Liver (tissue), 4 donors: ENCODE results near the gene OR2A7. TPM values are rescaled to one million over a fixed set of nuclear protein-coding genes. Genes with fewer than 3 reads are reported as not detected.

Source experiments
- polyA plus RNA-seq, 2 donors: library from polyadenylated mRNA; stranded (reverse) in 1 of 2; unstranded in 1 of 2; fragments of 200-250 nt in 1 of 2; fragments of >200 nt in 1 of 2; fragmentation: Nextera tagmentation in 1 of 2; extraction: Ambion mirVana in 1 of 2; gene quantifications; one replicate each; pipeline versions ENCODE4 v1.2.1 to v1.2.3, GENCODE V29; 2013 to 2015
- total RNA-seq, 2 donors: library from RNA; depleted of rRNA; stranded (reverse); fragments of >200 nt; gene quantifications; one replicate each; pipeline ENCODE4 v1.2.3, GENCODE V29; 2014
- donor health status: healthy.
- donor health status: healthy.
- donor health status: healthy.

OR2A7 gene
- total and polyA plus RNA-seq, 4 donors = 1.1 to 1.6 (median 1.5) TPM

Other genes with a start within 250 kb of the OR2A7 start
- under 1 TPM in 1 of 2 donors, not detected in 1; 0.28 TPM for gene OR2A5, start 215.8 kb downstream of the OR2A7 start, total RNA-seq
- gene OR2A5, start 215.8 kb downstream of the OR2A7 start, polyA plus RNA-seq = not detected
- not detected for gene OR2A25, start 195.0 kb downstream of the OR2A7 start, total RNA-seq
- not detected for gene OR2A25, start 195.0 kb downstream of the OR2A7 start, polyA plus RNA-seq
- not detected for gene OR2A12, start 178.5 kb downstream of the OR2A7 start, total RNA-seq
- not detected for gene OR2A12, start 178.5 kb downstream of the OR2A7 start, polyA plus RNA-seq
- gene OR2A2, start 155.2 kb downstream of the OR2A7 start, total RNA-seq = not detected
- gene OR2A2, start 155.2 kb downstream of the OR2A7 start, polyA plus RNA-seq = not detected
- not detected for gene OR2A14, start 141.6 kb downstream of the OR2A7 start, total RNA-seq
- not detected for gene OR2A14, start 141.6 kb downstream of the OR2A7 start, polyA plus RNA-seq
- gene CTAGE4, start 81.3 kb downstream of the OR2A7 start, total RNA-seq = 1 to 10 TPM; 1.4 to 1.7 TPM
- gene CTAGE4, start 81.3 kb downstream of the OR2A7 start, polyA plus RNA-seq = 1 to 10 TPM in 1 of 2 donors, under 1 TPM in 1; 0.55 to 1.4 TPM
- 1 to 10 TPM; 1.3 to 3.6 TPM for gene ARHGEF35, start 69.0 kb downstream of the OR2A7 start, total RNA-seq
- 1 to 10 TPM; 2.5 to 4.6 TPM for gene ARHGEF35, start 69.0 kb downstream of the OR2A7 start, polyA plus RNA-seq
- not detected for gene OR2A42, start 25.2 kb downstream of the OR2A7 start, total RNA-seq
- not detected for gene OR2A42, start 25.2 kb downstream of the OR2A7 start, polyA plus RNA-seq
- under 1 TPM in 1 of 2 donors, not detected in 1; 0.92 TPM for gene CTAGE8, start 4.5 kb upstream of the OR2A7 start, total RNA-seq
- gene CTAGE8, start 4.5 kb upstream of the OR2A7 start, polyA plus RNA-seq = under 1 TPM; 0.44 to 0.57 TPM
- gene OR2A1, start 47.6 kb upstream of the OR2A7 start, total RNA-seq = under 1 TPM in 1 of 2 donors, not detected in 1; under 0.01 TPM
- under 1 TPM; 0.01 to 0.08 TPM for gene OR2A1, start 47.6 kb upstream of the OR2A7 start, polyA plus RNA-seq
- 1 to 10 TPM; 3.5 to 5.6 TPM for gene ARHGEF5, start 90.6 kb upstream of the OR2A7 start, total RNA-seq
- gene ARHGEF5, start 90.6 kb upstream of the OR2A7 start, polyA plus RNA-seq = 1 to 10 TPM; 3.9 to 8.4 TPM
- not detected for gene NOBOX, start 138.9 kb upstream of the OR2A7 start, total RNA-seq
- gene NOBOX, start 138.9 kb upstream of the OR2A7 start, polyA plus RNA-seq = not detected